CD4-positive, CD25-positive, alpha-beta regulatory T cell (primary cell): ENCODE data around the gene ME3. TPM values are rescaled to one million over a fixed set of nuclear protein-coding genes. Genes with fewer than 3 reads are reported as not detected.

Source experiments
- ATAC-seq, 2 donors: fragments of 150-1000 bp; cut with Tn5 transposase; one replicate each; pipeline ENCODE4 v1.10.0; 2021; ENCODE audit warnings: low read depth in 2 of 2, moderate number of reproducible peaks in 2 of 2, moderate library complexity in 1 of 2
- DNase-seq, 3 donors: peaks; one replicate each; pipeline versions ENCODE4 v3.0.0 to v3.0.0-alpha.2; 2012 to 2022; ENCODE audit warnings: mixed read lengths in 1 of 3
- H3K27ac ChIP-seq: one replicate; pipeline ENCODE4 v1.7.0; 2013; ENCODE audit warnings: mild to moderate bottlenecking, low read length; ENCODE audit not compliant: insufficient read depth, poor library complexity, severe bottlenecking
- H3K27me3 ChIP-seq: one replicate; pipeline ENCODE4 v1.7.0; 2013; ENCODE audit warnings: low read length; ENCODE audit not compliant: control insufficient read depth, insufficient read depth
- H3K36me3 ChIP-seq: one replicate; pipeline ENCODE4 v1.7.0; 2013; ENCODE audit warnings: mild to moderate bottlenecking, low read length, moderate library complexity; ENCODE audit not compliant: control insufficient read depth, insufficient read depth
- H3K4me1 ChIP-seq: 2 replicates; pipeline ENCODE4 v1.7.0; 2013; ENCODE audit warnings: mild to moderate bottlenecking, low read length; ENCODE audit not compliant: insufficient read depth, control insufficient read depth, poor library complexity, severe bottlenecking
- H3K4me3 ChIP-seq: one replicate; pipeline ENCODE4 v1.7.0; 2013; ENCODE audit warnings: low read depth, mild to moderate bottlenecking, low read length, moderate library complexity
- H3K9me3 ChIP-seq, 2 experiments: 1 replicate in 1 of 2; 2 replicates in 1 of 2; pipeline ENCODE4 v1.7.0; 2013; ENCODE audit warnings: low read length in 2 of 2, mild to moderate bottlenecking in 1 of 2, moderate library complexity in 1 of 2; ENCODE audit not compliant: control insufficient read depth in 2 of 2
- H3K27ac Mint-ChIP-seq, 3 donors: one replicate each; pipeline ENCODE4 v1.8.0; 2020 to 2022; ENCODE audit warnings: mild to moderate bottlenecking in 3 of 3, mixed read lengths in 3 of 3, moderate library complexity in 2 of 3
- H3K27me3 Mint-ChIP-seq: one replicate; pipeline ENCODE4 v1.8.0; 2022; ENCODE audit warnings: mild to moderate bottlenecking, mixed read lengths
- H3K36me3 Mint-ChIP-seq: one replicate; pipeline ENCODE4 v1.8.0; 2020; ENCODE audit warnings: mixed read lengths
- H3K4me1 Mint-ChIP-seq, 4 donors: one replicate each; pipeline ENCODE4 v1.8.0; 2020 to 2022; ENCODE audit warnings: mixed read lengths in 4 of 4, mild to moderate bottlenecking in 1 of 4
- H3K4me3 Mint-ChIP-seq, 4 donors: one replicate each; pipeline ENCODE4 v1.8.0; 2020 to 2022; ENCODE audit warnings: mild to moderate bottlenecking in 4 of 4, mixed read lengths in 4 of 4, moderate library complexity in 3 of 4
- H3K9me3 Mint-ChIP-seq, 7 donors: one replicate each; pipeline ENCODE4 v1.8.0; 2020 to 2022; ENCODE audit warnings: mixed read lengths in 7 of 7, mild to moderate bottlenecking in 3 of 7, moderate library complexity in 2 of 7
- polyA plus RNA-seq, 4 donors: library from polyadenylated mRNA; unstranded; fragments of 300-500 nt; fragmentation: Illumina TruSeq; gene quantifications; one replicate each; pipeline ENCODE4 v1.2.3, GENCODE V29; 2021
- total RNA-seq: library from RNA; stranded (reverse); gene quantifications from one replicate; pipeline ENCODE4 v1.2.3, GENCODE V29; 2022

The ME3 gene
- total and polyA plus RNA-seq, 5 donors from 2014 or later, result 0.18 to 1.4 (median 0.38) TPM; not detected in 2

- no peaks in the 10 kb centered on the region for H3K4me1 Mint-ChIP-seq
- H3K9me3 ChIP-seq, result no peaks in the 10 kb centered on the region
- no peaks in the 10 kb centered on the region for H3K36me3 Mint-ChIP-seq
- no peaks in the 10 kb centered on the region for H3K4me1 ChIP-seq
- no peak overlapping the region for H3K4me3 Mint-ChIP-seq
- DNase-seq (no peak), ATAC-seq (no peak)
- no peak overlapping the region for H3K27ac Mint-ChIP-seq
- peaks cover 2% of the 10 kb centered on the region for H3K27me3 ChIP-seq
- no peaks in the 10 kb centered on the region for H3K36me3 ChIP-seq
- no peak overlapping the region for H3K27ac ChIP-seq
- no peak overlapping the region for H3K4me3 ChIP-seq
- no peaks in the 10 kb centered on the region for H3K9me3 Mint-ChIP-seq
- H3K27me3 Mint-ChIP-seq, result peaks cover 7% of the 10 kb centered on the region
Measured at GRCh38 chr11:86514453-86514852, 158.0 kb downstream of the ME3 start.

- ATAC-seq (no peak), DNase-seq (no peak)
- no peaks in the 10 kb centered on the region for H3K36me3 ChIP-seq
- no peak overlapping the region for H3K27ac ChIP-seq
- peaks cover 7% of the 10 kb centered on the region for H3K27me3 Mint-ChIP-seq
- no peak overlapping the region for H3K27ac Mint-ChIP-seq
- H3K36me3 Mint-ChIP-seq, result no peaks in the 10 kb centered on the region
- peaks cover 2% of the 10 kb centered on the region for H3K27me3 ChIP-seq
- H3K4me1 Mint-ChIP-seq, result no peaks in the 10 kb centered on the region
- no peak overlapping the region for H3K4me3 Mint-ChIP-seq
- no peaks in the 10 kb centered on the region for H3K4me1 ChIP-seq
- no peak overlapping the region for H3K4me3 ChIP-seq
- no peaks in the 10 kb centered on the region for H3K9me3 ChIP-seq
- H3K9me3 Mint-ChIP-seq, result no peaks in the 10 kb centered on the region
Measured at GRCh38 chr11:86513746-86514373, 158.6 kb downstream of the ME3 start.

- Mint-ChIP-seq H3K27ac (no peak overlapping the region), H3K4me3 (no peak overlapping the region), H3K4me1 (no peaks in the 10 kb centered on the region), H3K27me3 (peaks cover 7% of the 10 kb centered on the region), H3K9me3 (no peaks in the 10 kb centered on the region), H3K36me3 (no peaks in the 10 kb centered on the region)
- peaks cover 2% of the 10 kb centered on the region for H3K27me3 ChIP-seq
- no peaks in the 10 kb centered on the region for H3K36me3 ChIP-seq
- no peak overlapping the region for H3K4me3 ChIP-seq
- H3K9me3 ChIP-seq, result no peaks in the 10 kb centered on the region
- ATAC-seq (no peak), DNase-seq (no peak)
- H3K4me1 ChIP-seq, result no peaks in the 10 kb centered on the region
- H3K27ac ChIP-seq, result no peak overlapping the region
Measured at GRCh38 chr11:86513138-86513537, 159.3 kb downstream of the ME3 start.

GRCh38 chr11:86511086-86511551 is 161.3 kb downstream of the ME3 start:
- DNase-seq (no peak), ATAC-seq (no peak)
- Histone ChIP-seq H3K27me3 (peaks cover 2% of the 10 kb centered on the region), H3K27ac (no peak overlapping the region), H3K4me1 (no peaks in the 10 kb centered on the region), H3K9me3 (no peaks in the 10 kb centered on the region), H3K36me3 (no peaks in the 10 kb centered on the region), H3K4me3 (no peak overlapping the region)
- Mint-ChIP-seq H3K4me1 (no peaks in the 10 kb centered on the region), H3K4me3 (no peak overlapping the region), H3K9me3 (no peaks in the 10 kb centered on the region), H3K36me3 (no peaks in the 10 kb centered on the region), H3K27ac (no peak overlapping the region), H3K27me3 (peaks cover 8% of the 10 kb centered on the region)

GRCh38 chr11:86510674-86511073 is 161.7 kb downstream of the ME3 start:
- H3K4me3 Mint-ChIP-seq, result no peak overlapping the region
- no peaks in the 10 kb centered on the region for H3K9me3 ChIP-seq
- no peaks in the 10 kb centered on the region for H3K9me3 Mint-ChIP-seq
- no peaks in the 10 kb centered on the region for H3K4me1 Mint-ChIP-seq
- H3K27me3 ChIP-seq, result peaks cover 2% of the 10 kb centered on the region
- H3K4me3 ChIP-seq, result no peak overlapping the region
- no peaks in the 10 kb centered on the region for H3K36me3 Mint-ChIP-seq
- H3K27ac ChIP-seq, result no peak overlapping the region
- ATAC-seq (no peak), DNase-seq (no peak)
- H3K27ac Mint-ChIP-seq, result no peak overlapping the region
- H3K36me3 ChIP-seq, result no peaks in the 10 kb centered on the region
- peaks cover 6% of the 10 kb centered on the region for H3K27me3 Mint-ChIP-seq
- H3K4me1 ChIP-seq, result no peaks in the 10 kb centered on the region

- H3K9me3 Mint-ChIP-seq, result no peaks in the 10 kb centered on the region
- no peak overlapping the region for H3K27ac ChIP-seq
- H3K9me3 ChIP-seq, result no peaks in the 10 kb centered on the region
- H3K4me3 Mint-ChIP-seq, result no peak overlapping the region
- H3K27ac Mint-ChIP-seq, result no peak overlapping the region
- H3K36me3 Mint-ChIP-seq, result no peaks in the 10 kb centered on the region
- H3K27me3 ChIP-seq, result peaks cover 2% of the 10 kb centered on the region
- no peaks in the 10 kb centered on the region for H3K4me1 Mint-ChIP-seq
- ATAC-seq (no peak), DNase-seq (no peak)
- H3K4me3 ChIP-seq, result no peak overlapping the region
- peaks cover 5% of the 10 kb centered on the region for H3K27me3 Mint-ChIP-seq
- no peaks in the 10 kb centered on the region for H3K4me1 ChIP-seq
- no peaks in the 10 kb centered on the region for H3K36me3 ChIP-seq
Measured at GRCh38 chr11:86510097-86510496, 162.3 kb downstream of the ME3 start.

- Mint-ChIP-seq H3K27ac (no peak overlapping the region), H3K9me3 (no peaks in the 10 kb centered on the region), H3K4me3 (no peak overlapping the region), H3K36me3 (no peaks in the 10 kb centered on the region), H3K4me1 (no peaks in the 10 kb centered on the region), H3K27me3 (peaks cover 5% of the 10 kb centered on the region)
- ATAC-seq (no peak), DNase-seq (no peak)
- Histone ChIP-seq H3K4me1 (no peaks in the 10 kb centered on the region), H3K9me3 (no peaks in the 10 kb centered on the region), H3K27ac (no peak overlapping the region), H3K4me3 (no peak overlapping the region), H3K27me3 (peaks cover 2% of the 10 kb centered on the region), H3K36me3 (no peaks in the 10 kb centered on the region)
Measured at GRCh38 chr11:86509588-86509974, 162.8 kb downstream of the ME3 start.
